Mesenchymal stem cell (in vitro differentiated cells and primary cell): Measurements from ENCODE around the gene WDR55.
A peak's percentile ranks its signal among the peaks of the same experiment; 100 is the strongest.

Experiments
- DNase-seq: peaks from one replicate; pipeline ENCODE4 v3.0.0-alpha.2; 2013
- H2AFZ ChIP-seq: one replicate; pipeline ENCODE4 v1.6.1; 2013; ENCODE audit warnings: low read depth, mild to moderate bottlenecking, control low read depth, inconsistent platforms, low read length, moderate library complexity
- H2AK5ac ChIP-seq: 2 replicates; pipeline ENCODE4 v1.6.1; 2013; ENCODE audit warnings: low read length, moderate library complexity, mild to moderate bottlenecking, inconsistent platforms; ENCODE audit not compliant: severe bottlenecking
- H2BK120ac ChIP-seq: one replicate; pipeline ENCODE4 v1.6.1; 2013; ENCODE audit warnings: low read depth, mild to moderate bottlenecking, inconsistent platforms, low read length, moderate library complexity
- H2BK12ac ChIP-seq, 2 experiments: one replicate each; pipeline ENCODE4 v1.6.1; 2013; ENCODE audit warnings: inconsistent platforms in 2 of 2, low read length in 2 of 2, mild to moderate bottlenecking in 2 of 2, moderate library complexity in 2 of 2, control low read depth in 1 of 2
- H2BK15ac ChIP-seq: one replicate; pipeline ENCODE4 v1.6.1; 2013; ENCODE audit warnings: mild to moderate bottlenecking, low read depth, inconsistent platforms; ENCODE audit not compliant: poor library complexity, severe bottlenecking
- H2BK5ac ChIP-seq: 2 replicates; pipeline ENCODE4 v1.6.1; 2013; ENCODE audit warnings: low read depth, mild to moderate bottlenecking, low read length, control low read depth, inconsistent platforms; ENCODE audit not compliant: poor library complexity, severe bottlenecking
- H3K14ac ChIP-seq, 2 experiments: one replicate each; pipeline ENCODE4 v1.6.1; 2013; ENCODE audit warnings: inconsistent platforms in 2 of 2, low read length in 2 of 2, control low read depth in 1 of 2, mild to moderate bottlenecking in 1 of 2, moderate library complexity in 1 of 2
- H3K18ac ChIP-seq, 2 experiments: one replicate each; pipeline ENCODE4 v1.6.1; 2013; ENCODE audit warnings: inconsistent platforms in 2 of 2, low read length in 2 of 2, control low read depth in 1 of 2, low read depth in 1 of 2, mild to moderate bottlenecking in 1 of 2
- H3K23ac ChIP-seq, 2 experiments: one replicate each; pipeline ENCODE4 v1.6.1; 2013; ENCODE audit warnings: inconsistent platforms in 2 of 2, low read length in 2 of 2, mild to moderate bottlenecking in 2 of 2, moderate library complexity in 2 of 2, control low read depth in 1 of 2
- H3K27ac ChIP-seq: 2 replicates; pipeline ENCODE4 v1.5.1; 2013; ENCODE audit warnings: mild to moderate bottlenecking, moderate library complexity, low read length, control low read depth, inconsistent platforms; ENCODE audit not compliant: poor library complexity, severe bottlenecking
- H3K27me3 ChIP-seq, 2 experiments: 2 replicates each; pipeline versions ENCODE4 v1.6.1 to v1.7.0; 2013; ENCODE audit warnings: low read length in 2 of 2, mild to moderate bottlenecking in 2 of 2, moderate library complexity in 2 of 2, control low read depth in 1 of 2, inconsistent platforms in 1 of 2; ENCODE audit not compliant: control insufficient read depth in 1 of 2, insufficient read depth in 1 of 2
- H3K36me3 ChIP-seq, 2 experiments: 2 replicates each; pipeline versions ENCODE4 v1.6.1 to v1.7.0; 2013; ENCODE audit warnings: low read length in 2 of 2, control low read depth in 1 of 2, inconsistent platforms in 1 of 2, low read depth in 1 of 2, mild to moderate bottlenecking in 1 of 2; ENCODE audit not compliant: insufficient read depth in 2 of 2, control insufficient read depth in 1 of 2
- H3K4ac ChIP-seq, 2 experiments: one replicate each; pipeline ENCODE4 v1.6.1; 2013; ENCODE audit warnings: inconsistent platforms in 2 of 2, low read length in 2 of 2, mild to moderate bottlenecking in 2 of 2, moderate library complexity in 2 of 2, control low read depth in 1 of 2, low read depth in 1 of 2
- H3K4me1 ChIP-seq: 2 replicates; pipeline ENCODE4 v1.6.1; 2013; ENCODE audit warnings: low read depth, low read length, control low read depth; ENCODE audit not compliant: control insufficient read depth, insufficient read depth
- H3K4me2 ChIP-seq: 2 replicates; pipeline ENCODE4 v1.6.1; 2013; ENCODE audit warnings: low read length, mild to moderate bottlenecking, inconsistent platforms; ENCODE audit not compliant: poor library complexity, severe bottlenecking
- H3K4me3 ChIP-seq, 2 experiments: 2 replicates each; pipeline versions ENCODE4 v1.5.1 to v1.7.0; 2013; ENCODE audit warnings: low read length in 2 of 2, mild to moderate bottlenecking in 2 of 2, control low read depth in 1 of 2, low read depth in 1 of 2; ENCODE audit not compliant: insufficient read depth in 1 of 2
- H3K79me1 ChIP-seq: replicated peaks from 2 replicates; pipeline ENCODE4 v1.6.1; 2013; ENCODE audit warnings: mild to moderate bottlenecking, control low read depth, low read length, inconsistent platforms; ENCODE audit not compliant: poor library complexity, severe bottlenecking
- H3K9ac ChIP-seq: 2 replicates; pipeline ENCODE4 v1.7.0; 2013; ENCODE audit warnings: mild to moderate bottlenecking, low read length, moderate library complexity
- H3K9me3 ChIP-seq: 2 replicates; pipeline ENCODE4 v1.7.0; 2013; ENCODE audit warnings: mild to moderate bottlenecking, low read length; ENCODE audit not compliant: control insufficient read depth
- H4K8ac ChIP-seq: one replicate; pipeline ENCODE4 v1.6.1; 2013; ENCODE audit warnings: inconsistent platforms, mild to moderate bottlenecking, low read length, moderate library complexity
- H4K91ac ChIP-seq: one replicate; pipeline ENCODE4 v1.6.1; 2013; ENCODE audit warnings: mild to moderate bottlenecking, low read length, inconsistent platforms
- WGBS: methylation state at CpG from one replicate; pipeline ENCODE4 v1.1.7; 2013; ENCODE audit warnings: mixed read lengths; 5-methylcytosine and 5-hydroxymethylcytosine counted together

Gene WDR55

GRCh38 chr5:140690941-140691924 is 26.5 kb downstream of the WDR55 start, which contains the start of the genes HARS1 and HARS2:
Gene HARS1 (minus strand): TSS chr5:140691370. CDS start chr5:140691304, 66 bp downstream.
Gene HARS2 (plus strand): TSS chr5:140691455. CDS start chr5:140691649, 194 bp downstream.
- DNase-seq = peak; percentile 97
- Histone ChIP-seq H2AFZ (peak within 1 kb of the TSS; percentile 70), H3K27me3 (no peaks in the 10 kb centered on the region), H4K8ac (peak within 1 kb of the TSS; percentile 74), H3K27ac (peak within 1 kb of the TSS; percentile 86), H2BK5ac (peak within 1 kb of the TSS; percentile 66), H3K79me1 (peaks cover 19% of the 10 kb centered on the region), H4K91ac (peak within 1 kb of the TSS; percentile 85), H2BK12ac (no peak within 1 kb of the TSS), H2BK120ac (no peak within 1 kb of the TSS), H3K4me2 (peak within 1 kb of the TSS; percentile 77), H2AK5ac (no peak within 1 kb of the TSS), H3K4me1 (peaks cover 8% of the 10 kb centered on the region), H3K14ac (peak within 1 kb of the TSS in 1 of 2 experiments; percentile 45), H3K4me3 (peak within 1 kb of the TSS; percentile 88 to 99), H2BK15ac (no peak within 1 kb of the TSS), H3K9ac (peak within 1 kb of the TSS; percentile 97), H3K9me3 (no peaks in the 10 kb centered on the region), H3K18ac (peak within 1 kb of the TSS; percentile 59 to 91), H3K23ac (peak within 1 kb of the TSS in 1 of 2 experiments; percentile 48), H3K36me3 (peaks cover 22 to 66% of the 10 kb centered on the region in 2 experiments), H3K4ac (peak within 1 kb of the TSS; percentile 39 to 86)
- under 1% methylated on average over 61 of the region's 61 CpGs for WGBS

- Histone ChIP-seq H3K36me3 (peaks cover 31 to 67% of the 10 kb centered on the region in 2 experiments), H2BK12ac (no peak overlapping the region), H3K4me1 (peaks cover 8% of the 10 kb centered on the region), H3K23ac (no peak overlapping the region), H3K27me3 (no peaks in the 10 kb centered on the region), H3K18ac (no peak overlapping the region), H2AK5ac (no peak overlapping the region), H4K8ac (no peak overlapping the region), H2BK15ac (no peak overlapping the region), H3K4ac (no peak overlapping the region), H2BK5ac (no peak overlapping the region), H2AFZ (no peak overlapping the region), H3K14ac (no peak overlapping the region), H4K91ac (no peak overlapping the region), H2BK120ac (no peak overlapping the region), H3K4me3 (no peak overlapping the region), H3K4me2 (no peak overlapping the region), H3K79me1 (peaks cover 26% of the 10 kb centered on the region), H3K9ac (no peak overlapping the region), H3K27ac (no peak overlapping the region), H3K9me3 (no peaks in the 10 kb centered on the region)
- 97% methylated on average over 5 of the region's 5 CpGs for WGBS
- no peak for DNase-seq
These were observed 29.6 kb downstream of the WDR55 start for GRCh38 chr5:140694276-140694675.

GRCh38 chr5:140696891-140697492 is 32.3 kb downstream of the WDR55 start:
- H3K23ac ChIP-seq = no peak overlapping the region
- H3K27ac ChIP-seq = no peak overlapping the region
- no peak overlapping the region for H3K4ac ChIP-seq
- H2AFZ ChIP-seq = no peak overlapping the region
- DNase-seq = no peak
- H3K27me3 ChIP-seq = no peaks in the 10 kb centered on the region
- H2BK120ac ChIP-seq = no peak overlapping the region
- no peak overlapping the region for H3K9ac ChIP-seq
- peaks cover 27% of the 10 kb centered on the region for H3K79me1 ChIP-seq
- peaks cover 8% of the 10 kb centered on the region for H3K4me1 ChIP-seq
- H4K91ac ChIP-seq = no peak overlapping the region
- peaks cover 31 to 79% of the 10 kb centered on the region in 2 experiments for H3K36me3 ChIP-seq
- H3K14ac ChIP-seq = no peak overlapping the region
- no peak overlapping the region for H3K4me3 ChIP-seq
- no peak overlapping the region for H2BK5ac ChIP-seq
- H2BK12ac ChIP-seq = no peak overlapping the region
- H4K8ac ChIP-seq = no peak overlapping the region
- no peak overlapping the region for H3K4me2 ChIP-seq
- H3K18ac ChIP-seq = no peak overlapping the region
- 89% methylated on average over 4 of the region's 4 CpGs for WGBS
- no peak overlapping the region for H2AK5ac ChIP-seq
- H3K9me3 ChIP-seq = no peaks in the 10 kb centered on the region
- no peak overlapping the region for H2BK15ac ChIP-seq
